ENCODE results near the gene DNASE1.
A peak's percentile ranks its signal among the peaks of the same experiment; 100 is the strongest.

Gene DNASE1

DNA sequence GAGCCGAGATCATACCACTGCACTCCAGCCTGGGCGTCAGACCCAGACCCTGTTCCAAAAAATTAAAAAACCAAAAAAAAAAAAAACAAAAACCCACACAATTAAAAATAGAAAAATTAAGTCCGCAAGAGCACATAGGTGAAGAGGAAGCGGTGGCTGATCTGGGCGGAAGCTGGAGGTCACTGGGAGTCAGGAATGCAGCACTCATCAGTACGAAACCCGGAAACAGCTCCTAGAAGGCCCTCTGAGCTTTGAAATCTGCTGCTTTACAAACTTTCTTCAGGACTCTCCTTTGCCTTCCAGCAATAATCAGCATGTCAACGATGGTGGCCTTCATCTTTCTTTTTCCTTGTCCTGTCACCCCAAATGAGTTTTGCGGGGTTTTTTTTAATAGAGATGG is 33.3 kb downstream of the DNASE1 start:
- peaks cover 19% of the 10 kb centered on the region for H3K4me1 ChIP-seq (ENCODE audit: insufficient read depth, low read length, severe bottlenecking)
- H3K9me3 ChIP-seq (ENCODE audit: low read length) = no peaks in the 10 kb centered on the region
- no peak overlapping the region for H3K4me3 ChIP-seq (ENCODE audit: low read depth, low read length, poor library complexity, severe bottlenecking)
- peaks cover 78% of the 10 kb centered on the region for H3K36me3 ChIP-seq (ENCODE audit: insufficient read depth, low read length)
- no peak overlapping the region for H3K9ac ChIP-seq (ENCODE audit: low read length)
- no peaks in the 10 kb centered on the region for H3K27me3 ChIP-seq (ENCODE audit: insufficient read depth, low read length)
- H3K27ac ChIP-seq (ENCODE audit: low read depth, low read length, poor library complexity, severe bottlenecking) = no peak overlapping the region
- no peak overlapping the region for H3K4me2 ChIP-seq (ENCODE audit: low read length)
- H4K20me1 ChIP-seq (ENCODE audit: insufficient read depth, low read length) = no peaks in the 10 kb centered on the region
- H3K79me2 ChIP-seq (ENCODE audit: insufficient read depth, low read length) = no peaks in the 10 kb centered on the region
- H3F3A ChIP-seq (ENCODE audit: insufficient read depth, low read length) = no peaks in the 10 kb centered on the region
- H2AFZ ChIP-seq (ENCODE audit: low read length) = no peak overlapping the region
- H3K9me2 ChIP-seq (ENCODE audit: low read depth, low read length) = no peaks in the 10 kb centered on the region
- TF ChIP-seq, protein P1, sequence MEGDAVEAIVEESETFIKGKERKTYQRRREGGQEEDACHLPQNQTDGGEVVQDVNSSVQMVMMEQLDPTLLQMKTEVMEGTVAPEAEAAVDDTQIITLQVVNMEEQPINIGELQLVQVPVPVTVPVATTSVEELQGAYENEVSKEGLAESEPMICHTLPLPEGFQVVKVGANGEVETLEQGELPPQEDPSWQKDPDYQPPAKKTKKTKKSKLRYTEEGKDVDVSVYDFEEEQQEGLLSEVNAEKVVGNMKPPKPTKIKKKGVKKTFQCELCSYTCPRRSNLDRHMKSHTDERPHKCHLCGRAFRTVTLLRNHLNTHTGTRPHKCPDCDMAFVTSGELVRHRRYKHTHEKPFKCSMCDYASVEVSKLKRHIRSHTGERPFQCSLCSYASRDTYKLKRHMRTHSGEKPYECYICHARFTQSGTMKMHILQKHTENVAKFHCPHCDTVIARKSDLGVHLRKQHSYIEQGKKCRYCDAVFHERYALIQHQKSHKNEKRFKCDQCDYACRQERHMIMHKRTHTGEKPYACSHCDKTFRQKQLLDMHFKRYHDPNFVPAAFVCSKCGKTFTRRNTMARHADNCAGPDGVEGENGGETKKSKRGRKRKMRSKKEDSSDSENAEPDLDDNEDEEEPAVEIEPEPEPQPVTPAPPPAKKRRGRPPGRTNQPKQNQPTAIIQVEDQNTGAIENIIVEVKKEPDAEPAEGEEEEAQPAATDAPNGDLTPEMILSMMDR (IDR thresholded peaks at IDR 0.05; ENCODE audit: low read length) = no peak
- TF ChIP-seq EZH2 (IDR thresholded peaks at IDR 0.05; ENCODE audit: borderline replicate concordance, low read length) = no peak

DNA sequence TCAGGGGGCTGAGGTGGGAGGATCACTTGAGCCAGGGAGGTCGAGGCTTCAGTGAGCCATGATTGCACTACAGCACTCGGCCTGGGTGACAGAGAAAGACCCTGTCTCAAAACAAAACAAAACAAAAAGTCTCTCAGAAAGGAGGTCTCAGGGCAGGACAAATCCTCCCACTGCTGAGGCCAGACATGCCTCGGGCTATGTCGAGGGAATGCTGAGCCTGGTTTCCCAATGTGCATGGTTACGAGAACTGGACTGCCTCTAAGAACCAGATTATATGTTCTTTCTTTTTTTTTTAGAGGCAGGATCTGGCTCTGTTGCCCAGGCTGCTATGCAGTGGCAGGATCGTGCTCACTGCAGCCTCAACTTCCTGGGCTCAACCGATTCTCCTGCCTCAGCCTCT is 35.2 kb downstream of the DNASE1 start:
- H3F3A ChIP-seq (ENCODE audit: insufficient read depth, low read length) = no peaks in the 10 kb centered on the region
- H4K20me1 ChIP-seq (ENCODE audit: insufficient read depth, low read length) = no peaks in the 10 kb centered on the region
- no peak overlapping the region for H3K9ac ChIP-seq (ENCODE audit: low read length)
- no peaks in the 10 kb centered on the region for H3K9me2 ChIP-seq (ENCODE audit: low read depth, low read length)
- no peaks in the 10 kb centered on the region for H3K79me2 ChIP-seq (ENCODE audit: insufficient read depth, low read length)
- H3K4me1 ChIP-seq (ENCODE audit: insufficient read depth, low read length, severe bottlenecking) = peaks cover 19% of the 10 kb centered on the region
- H2AFZ ChIP-seq (ENCODE audit: low read length) = no peak overlapping the region
- H3K4me2 ChIP-seq (ENCODE audit: low read length) = no peak overlapping the region
- H3K4me3 ChIP-seq (ENCODE audit: low read depth, low read length, poor library complexity, severe bottlenecking) = no peak overlapping the region
- TF ChIP-seq, protein P1 (IDR thresholded peaks at IDR 0.05; ENCODE audit: low read length) = no peak
- no peak for TF ChIP-seq EZH2 (IDR thresholded peaks at IDR 0.05; ENCODE audit: borderline replicate concordance, low read length)
- H3K27ac ChIP-seq (ENCODE audit: low read depth, low read length, poor library complexity, severe bottlenecking) = no peak overlapping the region
- peaks cover 62% of the 10 kb centered on the region for H3K36me3 ChIP-seq (ENCODE audit: insufficient read depth, low read length)
- no peaks in the 10 kb centered on the region for H3K27me3 ChIP-seq (ENCODE audit: insufficient read depth, low read length)
- H3K9me3 ChIP-seq (ENCODE audit: low read length) = no peaks in the 10 kb centered on the region

DNA sequence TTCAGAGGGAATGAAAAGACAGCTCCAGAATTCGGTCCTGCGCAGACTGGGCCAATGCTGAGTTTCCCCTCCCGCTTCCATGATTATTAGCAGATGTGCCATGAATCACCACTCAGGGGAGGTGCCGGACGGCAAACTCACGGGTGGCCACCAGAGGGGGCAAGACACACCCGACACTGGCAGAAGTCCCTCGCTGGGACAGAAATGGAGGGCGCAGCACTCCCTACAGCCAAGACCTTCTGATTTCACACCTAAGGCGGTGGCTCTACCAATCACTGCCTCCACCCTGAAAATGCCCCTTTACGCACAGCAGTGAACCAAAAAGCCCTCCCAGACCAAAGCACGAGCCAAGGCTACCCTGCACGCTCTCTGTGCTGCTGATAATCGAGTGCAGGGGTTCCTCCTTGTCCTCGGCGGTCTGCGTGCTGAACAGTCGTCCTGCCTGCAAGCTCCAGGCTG is 36.0 kb downstream of the DNASE1 start:
- Histone ChIP-seq H3K4me3 (ENCODE audit: low read depth, low read length, poor library complexity, severe bottlenecking) (peak overlapping the region; percentile 11), H2AFZ (ENCODE audit: low read length) (no peak overlapping the region)

More for the DNA sequence above, 36.0 kb downstream of the DNASE1 start:
- Histone ChIP-seq H3K4me1 (ENCODE audit: insufficient read depth, low read length, severe bottlenecking) (peaks cover 19% of the 10 kb centered on the region), H3K4me2 (ENCODE audit: low read length) (peak overlapping the region; percentile 47), H3K9ac (ENCODE audit: low read length) (peak overlapping the region; percentile 19; the same call in 1 of the 2 replicates), H3F3A (ENCODE audit: insufficient read depth, low read length) (no peaks in the 10 kb centered on the region), H3K9me2 (ENCODE audit: low read depth, low read length) (no peaks in the 10 kb centered on the region), H3K27ac (ENCODE audit: low read depth, low read length, poor library complexity, severe bottlenecking) (peak overlapping the region; percentile 58), H3K27me3 (ENCODE audit: insufficient read depth, low read length) (no peaks in the 10 kb centered on the region), H3K79me2 (ENCODE audit: insufficient read depth, low read length) (no peaks in the 10 kb centered on the region), H4K20me1 (ENCODE audit: insufficient read depth, low read length) (no peaks in the 10 kb centered on the region), H3K9me3 (ENCODE audit: low read length) (no peaks in the 10 kb centered on the region), H3K36me3 (ENCODE audit: insufficient read depth, low read length) (peaks cover 60% of the 10 kb centered on the region)
- TF ChIP-seq, protein P1 (IDR thresholded peaks at IDR 0.05; ENCODE audit: low read length) = peak; percentile 96
- TF ChIP-seq EZH2 (IDR thresholded peaks at IDR 0.05; ENCODE audit: borderline replicate concordance, low read length) = no peak
